Measurements from ENCODE around the gene OR10J4.

Gene OR10J4

DNA sequence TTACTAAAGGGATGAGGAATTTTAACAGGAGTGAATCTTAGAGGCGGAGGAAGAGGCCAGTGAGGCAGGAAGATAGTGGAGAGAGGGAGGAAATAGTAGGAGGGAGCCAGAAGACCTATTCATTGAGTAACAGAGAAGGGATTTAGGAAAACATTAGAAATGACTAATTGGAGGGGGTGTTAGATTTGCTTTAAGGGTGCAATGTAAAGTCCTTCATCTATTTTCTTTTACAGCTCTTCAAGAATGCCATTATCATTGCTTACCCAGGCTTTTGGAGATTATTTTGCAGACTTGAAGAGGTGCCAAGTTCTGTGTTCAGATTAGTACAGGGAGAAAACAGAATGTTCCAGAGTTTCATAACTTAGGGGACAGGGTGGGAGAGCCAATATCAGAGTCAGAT lies 41.3 kb downstream of the OR10J4 start:
- DNase-seq (ENCODE audit: insufficient read length, low spot score), result no peak

DNA sequence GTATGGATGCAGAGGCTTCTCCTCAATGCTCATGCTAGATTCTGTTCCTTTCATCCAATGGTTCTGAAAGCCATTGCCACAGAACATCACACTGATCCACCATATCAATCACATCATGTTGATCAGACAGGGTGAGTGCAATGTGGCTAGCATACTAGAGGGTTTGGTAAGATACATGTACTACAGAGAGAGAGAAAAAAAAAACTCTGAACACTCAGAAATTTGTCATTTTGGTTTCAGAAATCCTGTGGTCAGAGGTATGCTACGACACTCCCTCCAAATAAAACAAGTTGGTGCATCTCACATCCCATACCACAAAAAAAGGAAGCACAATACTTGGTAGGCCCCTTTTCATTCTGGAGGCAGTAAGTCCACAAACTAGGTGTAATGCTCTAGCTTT lies 42.9 kb downstream of the OR10J4 start:
- FAIRE-seq (no peak), DNase-seq (ENCODE audit: insufficient read length, low spot score) (no peak)
- no peak for TF ChIP-seq TAF1 (IDR thresholded peaks at IDR 0.05; ENCODE audit: low read depth, low read length)
- no peak for TF ChIP-seq PAX5 (IDR thresholded peaks at IDR 0.05; ENCODE audit: insufficient read depth, low read length, severe bottlenecking)
- no peak for TF ChIP-seq POU2F2 (IDR thresholded peaks at IDR 0.05; ENCODE audit: low read depth, low read length)
- TF ChIP-seq POLR2A (IDR thresholded peaks at IDR 0.05; ENCODE audit: low read depth, low read length), result no peak
- TF ChIP-seq POLR2AphosphoS5 (IDR thresholded peaks at IDR 0.05; ENCODE audit: low read depth, low read length), result no peak
- TF ChIP-seq SPI1 (IDR thresholded peaks at IDR 0.05; ENCODE audit: low read depth, low read length), result no peak

More for the DNA sequence above, 41.3 kb downstream of the OR10J4 start:
- FAIRE-seq, result no peak
- TF ChIP-seq SPI1 (IDR thresholded peaks at IDR 0.05; ENCODE audit: low read depth, low read length) (no peak), TAF1 (IDR thresholded peaks at IDR 0.05; ENCODE audit: low read depth, low read length) (no peak), POLR2AphosphoS5 (IDR thresholded peaks at IDR 0.05; ENCODE audit: low read depth, low read length) (no peak), PAX5 (IDR thresholded peaks at IDR 0.05; ENCODE audit: insufficient read depth, low read length, severe bottlenecking) (no peak)

Measured in GM12891 (cell line).